SK-N-SH (cell line): ENCODE results near the gene USP6. TPM values are rescaled to one million over a fixed set of nuclear protein-coding genes. Genes with fewer than 3 reads are reported as not detected.

Experiments
- CTCF ChIA-PET: fragments of 300-600, 350-600 bp; formaldehyde crosslinking; extraction: SDS; loops from one replicate; lab custom pipeline; 2021; lab: Yijun Ruan, JAX
- POLR2A ChIA-PET: fragments of 350-600 bp; sonication (Branson Sonifier 250); formaldehyde crosslinking; extraction: SDS; loops from one replicate; lab custom pipeline; 2020; ENCODE audit warnings: antibody characterized with exemption, inconsistent platforms; lab: Yijun Ruan, JAX
- DNase-seq: peaks from one replicate; pipeline ENCODE4 v3.0.0; 2012
- H2AFZ ChIP-seq: fragments of 200-600 bp; sonication (generic); 2 replicates; pipeline ENCODE4 v1.8.1; 2016; ENCODE audit warnings: antibody characterized with exemption, mild to moderate bottlenecking, low read depth
- H3F3A ChIP-seq: fragments of 200-600 bp; sonication (generic); replicated peaks from 2 replicates; pipeline ENCODE3; 2016; ENCODE audit warnings: antibody characterized with exemption, mild to moderate bottlenecking; ENCODE audit not compliant: insufficient read depth
- H3K27ac ChIP-seq, 2 experiments: fragments of 200-500 bp in 1 of 2; fragments of 200-600 bp in 1 of 2; sonication (Bioruptor generic) in 1 of 2; sonication (generic), shearing (Covaris generic) in 1 of 2; 2 replicates each; pipeline versions ENCODE4 v1.5.1 to v1.6.1; 2014 to 2016; ENCODE audit warnings: low read depth in 2 of 2, inconsistent platforms in 1 of 2, low read length in 1 of 2, mild to moderate bottlenecking in 1 of 2, mixed read lengths in 1 of 2
- H3K27me3 ChIP-seq: fragments of 200-600 bp; sonication (generic), shearing (Covaris generic); 2 replicates; pipeline ENCODE4 v1.6.1; 2016; ENCODE audit warnings: mixed run types; ENCODE audit not compliant: insufficient read depth
- H3K36me3 ChIP-seq, 2 experiments: fragments of 200-500 bp in 1 of 2; fragments of 200-600 bp in 1 of 2; sonication (Bioruptor generic) in 1 of 2; sonication (generic) in 1 of 2; replicated peaks in 1 of 2; 2 replicates each; pipeline versions ENCODE3 to v1.5.1; 2014 to 2016; ENCODE audit warnings: low read length in 1 of 2, mild to moderate bottlenecking in 1 of 2; ENCODE audit not compliant: insufficient read depth in 2 of 2, control insufficient read depth in 1 of 2
- H3K4me1 ChIP-seq, 2 experiments: fragments of 200-500 bp in 1 of 2; fragments of 200-600 bp in 1 of 2; sonication (Bioruptor generic) in 1 of 2; sonication (generic), shearing (Covaris generic) in 1 of 2; 2 replicates each; pipeline versions ENCODE4 v1.5.1 to v1.6.1; 2014 to 2016; ENCODE audit warnings: low read depth in 1 of 2, low read length in 1 of 2, mixed run types in 1 of 2; ENCODE audit not compliant: insufficient read depth in 2 of 2, control insufficient read depth in 1 of 2
- H3K4me2 ChIP-seq: fragments of 200-600 bp; sonication (generic), shearing (Covaris generic); 2 replicates; pipeline ENCODE4 v1.6.1; 2017; ENCODE audit warnings: mixed run types
- H3K4me3 ChIP-seq, 2 experiments: fragments of 200-500 bp in 1 of 2; fragments of 200-600 bp in 1 of 2; sonication (Bioruptor generic) in 1 of 2; sonication (generic), shearing (Covaris generic) in 1 of 2; 2 replicates each; pipeline versions ENCODE4 v1.5.1 to v1.8.1; 2014 to 2016; ENCODE audit warnings: low read depth in 2 of 2, inconsistent platforms in 1 of 2, low read length in 1 of 2, mild to moderate bottlenecking in 1 of 2, mixed read lengths in 1 of 2, moderate library complexity in 1 of 2
- H3K79me2 ChIP-seq: fragments of 200-600 bp; sonication (generic); 2 replicates; pipeline ENCODE4 v1.8.1; 2017; ENCODE audit warnings: mild to moderate bottlenecking; ENCODE audit not compliant: insufficient read depth
- H3K9ac ChIP-seq: fragments of 200-600 bp; sonication (generic); 2 replicates; pipeline ENCODE4 v1.6.1; 2017; ENCODE audit warnings: mixed run types
- H3K9me2 ChIP-seq: fragments of 200-600 bp; sonication (generic); 2 replicates; pipeline ENCODE4 v1.6.1; 2017; ENCODE audit warnings: mixed run types
- H3K9me3 ChIP-seq: fragments of 200-600 bp; sonication (generic); 2 replicates; pipeline ENCODE4 v1.6.1; 2017; ENCODE audit warnings: mixed run types, mild to moderate bottlenecking, moderate library complexity
- H4K20me1 ChIP-seq: fragments of 200-600 bp; sonication (generic); 2 replicates; pipeline ENCODE4 v1.6.1; 2017; ENCODE audit warnings: mild to moderate bottlenecking, mixed run types; ENCODE audit not compliant: insufficient read depth
- CHD2 ChIP-seq: fragments of 150-350 bp; IDR thresholded peaks from 2 replicates; pipeline ENCODE4 v1.6.1; 2018; ENCODE audit warnings: low read length; ENCODE audit not compliant: partially characterized antibody
- EP300 ChIP-seq, 2 experiments: IDR thresholded peaks; 2 replicates each; pipeline versions ENCODE4 v1.4.0 to v1.6.1; 2012; ENCODE audit warnings: borderline replicate concordance in 1 of 2, low read depth in 1 of 2, low read length in 1 of 2
- FOSL2 ChIP-seq: IDR thresholded peaks from 2 replicates; pipeline ENCODE4 v1.4.0; 2012; ENCODE audit warnings: low read depth, mild to moderate bottlenecking, moderate library complexity, borderline replicate concordance
- GABPA ChIP-seq: IDR thresholded peaks from 2 replicates; pipeline ENCODE4 v1.4.0; 2012; ENCODE audit warnings: low read depth, mild to moderate bottlenecking
- GATA2 ChIP-seq: sonication (generic); formaldehyde crosslinking; IDR thresholded peaks from 2 replicates; pipeline ENCODE4 v1.5.0; 2020; ENCODE audit warnings: mild to moderate bottlenecking, missing genetic modification reagents
- MEF2A ChIP-seq: IDR thresholded peaks from 2 replicates; pipeline ENCODE4 v1.4.0; 2012; ENCODE audit warnings: low read depth, borderline replicate concordance
- NRF1 ChIP-seq: IDR thresholded peaks from 2 replicates; pipeline ENCODE4 v1.6.1; 2012; ENCODE audit warnings: low read depth, mild to moderate bottlenecking, low read length
- RAD21 ChIP-seq: IDR thresholded peaks from 2 replicates; pipeline ENCODE4 v1.6.1; 2012; ENCODE audit warnings: mild to moderate bottlenecking, low read length
- RXRA ChIP-seq: IDR thresholded peaks from 2 replicates; pipeline ENCODE4 v1.4.0; 2012; ENCODE audit warnings: low read depth, mild to moderate bottlenecking, borderline replicate concordance
- SIN3A ChIP-seq: IDR thresholded peaks from 2 replicates; pipeline ENCODE4 v1.6.1; 2012; ENCODE audit warnings: low read depth, mild to moderate bottlenecking, low read length, moderate library complexity, borderline replicate concordance
- TAF1 ChIP-seq: IDR thresholded peaks from 2 replicates; pipeline ENCODE4 v1.6.1; 2012; ENCODE audit warnings: low read depth, mild to moderate bottlenecking, low read length, moderate library complexity, borderline replicate concordance
- TEAD4 ChIP-seq: IDR thresholded peaks from 2 replicates; pipeline ENCODE4 v1.4.0; 2012; ENCODE audit warnings: mild to moderate bottlenecking, borderline replicate concordance; ENCODE audit not compliant: insufficient read depth
- USF1 ChIP-seq: IDR thresholded peaks from 2 replicates; pipeline ENCODE4 v1.4.0; 2012; ENCODE audit warnings: low read depth, borderline replicate concordance
- WGBS: methylation state at CpG from one replicate; pipeline ENCODE4 v1.1.6; 2017; ENCODE audit warnings: low lambda C conversion rate; 5-methylcytosine and 5-hydroxymethylcytosine counted together
- polyA plus RNA-seq, 3 experiments: library from polyadenylated mRNA; depleted of rRNA; stranded (reverse); fragments of >200 nt; gene quantifications; 2 replicates each; pipeline ENCODE4 v1.2.3, GENCODE V29; 2012
- TF ChIP-seq, protein P1 (sequence below): fragments of 150-350 bp; IDR thresholded peaks from 2 replicates; pipeline ENCODE4 v1.6.1; 2016; ENCODE audit warnings: mild to moderate bottlenecking, low read depth, low read length
- TF ChIP-seq, protein P2 (sequence below): fragments of 200-600 bp; sonication (generic); IDR thresholded peaks from 2 replicates; pipeline ENCODE4 v1.6.1; 2017; ENCODE audit warnings: antibody characterized with exemption, mild to moderate bottlenecking, moderate library complexity
- TF ChIP-seq, protein P3 (sequence below): fragments of 150-350 bp; IDR thresholded peaks from 2 replicates; pipeline ENCODE4 v1.6.1; 2017; ENCODE audit warnings: antibody characterized with exemption, low read length, low read depth, borderline replicate concordance

The USP6 gene
- polyA plus RNA-seq, 1 of the 3 experiments (the other 2 are of a cell fraction), result not detected

GRCh38 chr17:5096731-5097100 is 19.1 kb upstream of the USP6 start:
- Histone ChIP-seq H3K9ac (no peak overlapping the region), H3K4me3 (peak overlapping the region in 1 of 2 experiments; percentile 23; a peak in 1 of 4 replicates), H3K9me3 (peaks cover 19% of the 10 kb centered on the region; the same call in 1 of the 2 replicates), H3K27me3 (no peaks in the 10 kb centered on the region), H4K20me1 (no peaks in the 10 kb centered on the region)
- TF ChIP-seq TEAD4, result no peak
- TF ChIP-seq CHD2, result no peak
- no peak for TF ChIP-seq GABPA
- TF ChIP-seq SIN3A, result no peak
- TF ChIP-seq, protein P1, sequence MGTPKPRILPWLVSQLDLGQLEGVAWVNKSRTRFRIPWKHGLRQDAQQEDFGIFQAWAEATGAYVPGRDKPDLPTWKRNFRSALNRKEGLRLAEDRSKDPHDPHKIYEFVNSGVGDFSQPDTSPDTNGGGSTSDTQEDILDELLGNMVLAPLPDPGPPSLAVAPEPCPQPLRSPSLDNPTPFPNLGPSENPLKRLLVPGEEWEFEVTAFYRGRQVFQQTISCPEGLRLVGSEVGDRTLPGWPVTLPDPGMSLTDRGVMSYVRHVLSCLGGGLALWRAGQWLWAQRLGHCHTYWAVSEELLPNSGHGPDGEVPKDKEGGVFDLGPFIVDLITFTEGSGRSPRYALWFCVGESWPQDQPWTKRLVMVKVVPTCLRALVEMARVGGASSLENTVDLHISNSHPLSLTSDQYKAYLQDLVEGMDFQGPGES, result no peak
- TF ChIP-seq USF1, result no peak
- no peak for TF ChIP-seq TAF1
- TF ChIP-seq EP300 (IDR thresholded peaks at IDR 0.05; ENCODE audit: borderline replicate concordance in 1 of 2, low read depth in 1 of 2, low read length in 1 of 2), result no peak
- no peak for TF ChIP-seq RXRA
- TF ChIP-seq NRF1, result no peak
- no peak for TF ChIP-seq MEF2A
- TF ChIP-seq, protein P2, sequence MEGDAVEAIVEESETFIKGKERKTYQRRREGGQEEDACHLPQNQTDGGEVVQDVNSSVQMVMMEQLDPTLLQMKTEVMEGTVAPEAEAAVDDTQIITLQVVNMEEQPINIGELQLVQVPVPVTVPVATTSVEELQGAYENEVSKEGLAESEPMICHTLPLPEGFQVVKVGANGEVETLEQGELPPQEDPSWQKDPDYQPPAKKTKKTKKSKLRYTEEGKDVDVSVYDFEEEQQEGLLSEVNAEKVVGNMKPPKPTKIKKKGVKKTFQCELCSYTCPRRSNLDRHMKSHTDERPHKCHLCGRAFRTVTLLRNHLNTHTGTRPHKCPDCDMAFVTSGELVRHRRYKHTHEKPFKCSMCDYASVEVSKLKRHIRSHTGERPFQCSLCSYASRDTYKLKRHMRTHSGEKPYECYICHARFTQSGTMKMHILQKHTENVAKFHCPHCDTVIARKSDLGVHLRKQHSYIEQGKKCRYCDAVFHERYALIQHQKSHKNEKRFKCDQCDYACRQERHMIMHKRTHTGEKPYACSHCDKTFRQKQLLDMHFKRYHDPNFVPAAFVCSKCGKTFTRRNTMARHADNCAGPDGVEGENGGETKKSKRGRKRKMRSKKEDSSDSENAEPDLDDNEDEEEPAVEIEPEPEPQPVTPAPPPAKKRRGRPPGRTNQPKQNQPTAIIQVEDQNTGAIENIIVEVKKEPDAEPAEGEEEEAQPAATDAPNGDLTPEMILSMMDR, result no peak
- no peak for TF ChIP-seq RAD21
- no peak for TF ChIP-seq FOSL2
- TF ChIP-seq, protein P3, sequence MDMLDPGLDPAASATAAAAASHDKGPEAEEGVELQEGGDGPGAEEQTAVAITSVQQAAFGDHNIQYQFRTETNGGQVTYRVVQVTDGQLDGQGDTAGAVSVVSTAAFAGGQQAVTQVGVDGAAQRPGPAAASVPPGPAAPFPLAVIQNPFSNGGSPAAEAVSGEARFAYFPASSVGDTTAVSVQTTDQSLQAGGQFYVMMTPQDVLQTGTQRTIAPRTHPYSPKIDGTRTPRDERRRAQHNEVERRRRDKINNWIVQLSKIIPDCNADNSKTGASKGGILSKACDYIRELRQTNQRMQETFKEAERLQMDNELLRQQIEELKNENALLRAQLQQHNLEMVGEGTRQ, result no peak
- no peak for TF ChIP-seq GATA2
- TF ChIP-seq, all 33 proteins: peak for 0
- H3K27ac ChIP-seq, result no peak overlapping the region
- H3K9me2 ChIP-seq, result no peaks in the 10 kb centered on the region
- H3F3A ChIP-seq, result peaks cover 4% of the 10 kb centered on the region
- CTCF ChIA-PET, result no interaction called here
- H3K4me2 ChIP-seq, result no peak overlapping the region
- H3K36me3 ChIP-seq, result peaks cover 8 to 11% of the 10 kb centered on the region in 2 experiments
- no peak for DNase-seq
- POLR2A ChIA-PET, result no interaction called here
- no peaks in the 10 kb centered on the region for H3K4me1 ChIP-seq
- H3K79me2 ChIP-seq, result no peaks in the 10 kb centered on the region
- WGBS, result 27% methylated on average over 7 of the region's 7 CpGs
- no peak overlapping the region for H2AFZ ChIP-seq
